Loucy (cell line): Measurements from ENCODE around the gene MRPL52.

ENCODE experiments used
- H2AFZ ChIP-seq: fragments of 200-600 bp; sonication (generic); 2 replicates; pipeline ENCODE4 v1.6.0; 2016; ENCODE audit warnings: antibody characterized with exemption, mild to moderate bottlenecking, low read length, moderate library complexity
- H3F3A ChIP-seq: fragments of 200-600 bp; 2 replicates; pipeline ENCODE4 v1.6.0; 2016; ENCODE audit warnings: antibody characterized with exemption, low read depth, mild to moderate bottlenecking
- H3K27me3 ChIP-seq: fragments of 200-600 bp; sonication (generic); 2 replicates; pipeline ENCODE4 v1.6.1; 2014; ENCODE audit warnings: low read length, mild to moderate bottlenecking; ENCODE audit not compliant: insufficient read depth, poor library complexity, severe bottlenecking
- H3K36me3 ChIP-seq: fragments of 200-600 bp; sonication (generic); 2 replicates; pipeline ENCODE4 v1.6.1; 2016; ENCODE audit warnings: low read length; ENCODE audit not compliant: insufficient read depth
- H3K4me1 ChIP-seq: fragments of 200-600 bp; sonication (generic); 2 replicates; pipeline ENCODE4 v1.5.1; 2014; ENCODE audit warnings: low read length, mild to moderate bottlenecking; ENCODE audit not compliant: insufficient read depth, poor library complexity, severe bottlenecking
- H3K4me2 ChIP-seq: fragments of 200-600 bp; sonication (generic); 2 replicates; pipeline ENCODE4 v1.6.0; 2014; ENCODE audit warnings: antibody characterized with exemption, low read length, low read depth, mild to moderate bottlenecking; ENCODE audit not compliant: poor library complexity, severe bottlenecking
- H3K4me3 ChIP-seq: fragments of 200-600 bp; sonication (generic); 2 replicates; pipeline ENCODE4 v1.5.1; 2014; ENCODE audit warnings: low read length, mild to moderate bottlenecking, mixed read lengths; ENCODE audit not compliant: poor library complexity, severe bottlenecking
- H3K79me2 ChIP-seq: fragments of 200-600 bp; sonication (generic); 2 replicates; pipeline ENCODE4 v1.6.1; 2014; ENCODE audit warnings: low read length; ENCODE audit not compliant: insufficient read depth
- H3K9ac ChIP-seq: fragments of 200-600 bp; sonication (generic); 2 replicates; pipeline ENCODE4 v1.6.0; 2014; ENCODE audit warnings: mild to moderate bottlenecking, low read depth, low read length, moderate library complexity; ENCODE audit not compliant: poor library complexity, severe bottlenecking
- H3K9me2 ChIP-seq: fragments of 200-600 bp; sonication (generic); replicated peaks from 2 replicates; pipeline ENCODE4 v1.6.1; 2016; ENCODE audit warnings: low read depth, low read length, mixed read lengths
- H3K9me3 ChIP-seq: fragments of 200-600 bp; sonication (generic); 2 replicates; pipeline ENCODE4 v1.6.1; 2014; ENCODE audit warnings: mild to moderate bottlenecking, antibody characterized with exemption, low read length, low read depth; ENCODE audit not compliant: insufficient read depth
- H4K20me1 ChIP-seq: fragments of 200-600 bp; sonication (generic); 2 replicates; pipeline ENCODE4 v1.6.0; 2014; ENCODE audit warnings: antibody characterized with exemption, low read length, mild to moderate bottlenecking; ENCODE audit not compliant: insufficient read depth, poor library complexity, severe bottlenecking
- CTCF ChIP-seq: fragments of 200-600 bp; sonication (generic); conservative IDR thresholded peaks from 2 replicates; pipeline ENCODE4 v1.5.1; 2014; ENCODE audit warnings: mild to moderate bottlenecking, antibody characterized with exemption, low read length
- EZH2phosphoT487 ChIP-seq: fragments of 200-600 bp; IDR thresholded peaks from 2 replicates; pipeline ENCODE4 v1.6.1; 2018; ENCODE audit warnings: antibody characterized with exemption, mild to moderate bottlenecking, moderate library complexity, borderline replicate concordance

MRPL52 gene

GRCh38 chr14:22864979-22865378 is 35.3 kb downstream of the MRPL52 start:
- H3F3A ChIP-seq = no peaks in the 10 kb centered on the region
- TF ChIP-seq CTCF (no peak), EZH2phosphoT487 (no peak)
- no peak overlapping the region for H2AFZ ChIP-seq
- no peak overlapping the region for H3K4me2 ChIP-seq
- H3K9me3 ChIP-seq = no peaks in the 10 kb centered on the region
- no peaks in the 10 kb centered on the region for H3K9me2 ChIP-seq
- H4K20me1 ChIP-seq = no peaks in the 10 kb centered on the region
- peaks cover 12% of the 10 kb centered on the region for H3K4me1 ChIP-seq
- H3K27me3 ChIP-seq = peaks cover 29% of the 10 kb centered on the region
- H3K79me2 ChIP-seq = no peaks in the 10 kb centered on the region
- H3K9ac ChIP-seq = no peak overlapping the region
- H3K4me3 ChIP-seq = no peak overlapping the region
- no peaks in the 10 kb centered on the region for H3K36me3 ChIP-seq

DNA sequence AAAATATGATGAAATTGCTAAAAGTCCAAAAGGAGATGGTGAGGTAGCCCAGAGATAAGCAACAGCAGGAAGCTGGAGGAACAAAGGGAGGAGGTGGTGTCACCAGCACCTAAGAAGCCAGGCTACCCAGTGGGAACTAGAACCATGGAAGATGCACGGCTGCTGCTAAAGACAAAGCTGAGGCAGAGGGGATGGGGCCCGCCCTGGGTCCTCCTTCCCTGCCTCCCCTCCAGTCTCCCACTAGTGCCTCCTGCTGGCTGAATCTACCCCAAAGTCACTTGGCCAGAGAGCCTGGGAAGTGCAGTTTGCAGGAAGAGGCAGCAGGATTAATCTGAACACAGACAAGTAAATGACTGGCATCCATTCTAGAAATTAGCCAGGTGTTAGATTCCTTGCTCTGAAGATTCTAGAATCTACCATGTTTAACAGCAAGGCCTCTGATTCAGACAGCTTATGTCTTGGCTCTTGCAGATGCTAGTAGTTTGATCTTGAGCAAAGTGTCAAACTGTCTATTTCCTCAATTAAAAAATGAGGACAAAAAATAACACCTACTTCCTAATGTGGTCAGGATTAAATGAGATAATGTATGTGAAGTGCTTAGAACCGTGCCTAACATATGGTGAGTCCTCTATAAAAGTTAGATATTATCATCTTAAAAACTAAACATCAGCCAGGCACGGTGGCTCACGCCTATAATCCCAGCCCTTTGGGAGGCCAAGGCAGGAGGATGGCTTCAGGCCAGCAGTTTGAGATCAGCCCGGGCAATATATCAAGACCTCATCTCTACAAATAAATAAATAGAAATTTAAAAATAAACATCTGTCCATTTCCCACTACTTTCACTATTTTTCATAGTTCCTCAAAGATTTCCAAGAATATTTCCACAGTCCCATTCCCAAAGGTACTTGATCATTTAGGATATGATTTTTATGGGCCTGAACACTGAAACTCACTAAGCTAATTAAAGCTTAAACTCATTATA is 36.0 kb downstream of the MRPL52 start:
- H3K36me3 ChIP-seq = no peaks in the 10 kb centered on the region
- H3K9me2 ChIP-seq = no peaks in the 10 kb centered on the region
- peaks cover 17% of the 10 kb centered on the region for H3K4me1 ChIP-seq
- H3K4me2 ChIP-seq = peak overlapping the region; percentile 21
- H2AFZ ChIP-seq = no peak overlapping the region
- no peaks in the 10 kb centered on the region for H4K20me1 ChIP-seq
- H3K27me3 ChIP-seq = peaks cover 22% of the 10 kb centered on the region
- H3K79me2 ChIP-seq = no peaks in the 10 kb centered on the region
- H3K9me3 ChIP-seq = no peaks in the 10 kb centered on the region
- no peak overlapping the region for H3K9ac ChIP-seq
- no peak overlapping the region for H3K4me3 ChIP-seq
- TF ChIP-seq EZH2phosphoT487 (no peak), CTCF (peak; percentile 72)
- H3F3A ChIP-seq = no peaks in the 10 kb centered on the region

DNA sequence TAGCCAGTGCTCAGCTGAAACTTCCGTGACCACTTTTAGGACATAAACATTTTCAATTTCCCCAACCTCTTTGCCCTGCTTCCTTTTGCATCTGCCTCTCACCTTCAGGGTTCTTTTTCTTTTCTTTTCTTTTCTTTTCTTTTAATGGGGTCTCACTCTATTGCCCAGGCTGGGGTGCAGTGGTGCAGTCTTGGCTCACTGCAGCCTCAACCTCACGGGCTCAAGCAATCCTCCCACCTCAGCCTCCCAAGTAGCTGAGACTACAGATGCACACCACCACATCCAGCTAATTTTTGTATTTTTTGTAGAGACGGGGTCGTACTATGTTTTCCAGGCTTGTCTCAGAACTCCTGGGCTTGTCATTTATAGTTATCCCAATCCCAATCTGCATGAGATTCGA is 37.2 kb downstream of the MRPL52 start:
- H3K4me3 ChIP-seq = no peak overlapping the region

More for the DNA sequence above, 37.2 kb downstream of the MRPL52 start:
- Histone ChIP-seq H3K27me3 (peaks cover 10% of the 10 kb centered on the region), H3K4me2 (no peak overlapping the region), H4K20me1 (no peaks in the 10 kb centered on the region), H3K9me2 (no peaks in the 10 kb centered on the region), H3K4me1 (peaks cover 18% of the 10 kb centered on the region), H3K79me2 (no peaks in the 10 kb centered on the region), H2AFZ (no peak overlapping the region), H3K9me3 (no peaks in the 10 kb centered on the region), H3F3A (peaks cover 4% of the 10 kb centered on the region; the same call in 1 of the 2 replicates), H3K36me3 (no peaks in the 10 kb centered on the region), H3K9ac (no peak overlapping the region)
- no peak for TF ChIP-seq EZH2phosphoT487
- TF ChIP-seq CTCF = no peak
